Measurements from ENCODE around the gene RASL11A. TPM values are rescaled to one million over a fixed set of nuclear protein-coding genes. Genes with fewer than 3 reads are reported as not detected.

RASL11A gene
- total and polyA plus RNA-seq, 12 donors, result 1.8 to 68.7 (median 4.9) TPM

DNA sequence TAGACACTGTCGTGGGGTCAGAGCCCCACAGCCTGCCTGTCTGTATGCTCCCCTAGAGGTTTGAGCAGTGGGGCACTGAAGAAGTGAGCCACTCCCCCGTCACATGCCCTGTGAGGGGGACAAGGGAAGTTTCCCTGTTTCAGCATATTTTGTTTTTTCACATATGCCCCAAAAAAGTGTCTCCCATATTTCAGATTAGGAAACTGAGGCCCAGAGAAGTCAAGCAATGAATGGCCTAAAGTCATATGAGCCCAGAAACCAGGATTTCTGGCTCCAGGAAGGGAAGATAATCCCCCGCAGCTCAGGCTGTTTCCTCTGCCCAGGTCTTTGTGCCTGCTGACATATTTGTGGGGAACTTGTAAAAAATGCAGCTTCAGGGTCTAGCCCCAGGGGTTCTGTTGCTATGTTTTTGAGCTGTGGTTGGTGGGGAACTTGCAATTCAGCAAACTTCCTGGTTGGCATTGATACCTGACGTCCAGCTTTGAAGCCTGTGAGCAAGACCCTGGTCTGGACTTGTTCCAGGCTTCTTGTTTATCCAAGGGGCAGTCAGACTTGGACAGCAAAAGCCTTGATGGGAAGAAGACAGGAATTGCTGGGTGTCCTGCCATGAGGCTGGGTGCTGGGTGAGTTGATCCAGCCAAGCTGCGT, 9.5 kb downstream of the RASL11A start:
- H3K9me3 ChIP-seq, result no peaks in the 10 kb centered on the region
- ATAC-seq (no peak), DNase-seq (no peak)
- intact Hi-C loops (cut with DNase I), result loop anchor here in 4 of 10 donors (5.0 kb wide), 2 partner anchors 288 to 293 kb away; no protein-coding TSS in a partner anchor
- H3K27ac ChIP-seq, result no peak overlapping the region
- no peak overlapping the region for H3K4me3 ChIP-seq
- 63 to 76% methylated on average over 5 of the region's 5 CpGs for WGBS, 2 donors
- H3K36me3 ChIP-seq, result no peaks in the 10 kb centered on the region
- peaks cover 0 to 4% (median 0%) of the 10 kb centered on the region in 7 donors for H3K27me3 ChIP-seq
- no peak for TF ChIP-seq CTCF (IDR thresholded peaks at IDR 0.05)
- H3K4me1 ChIP-seq, result no peaks in the 10 kb centered on the region

GRCh38 chr13:27280841-27281240, 10.2 kb downstream of the RASL11A start:
- Histone ChIP-seq H3K27ac (no peak overlapping the region), H3K4me3 (no peak overlapping the region), H3K27me3 (peaks cover 0 to 4% (median 0%) of the 10 kb centered on the region in 7 donors), H3K36me3 (no peaks in the 10 kb centered on the region), H3K9me3 (no peaks in the 10 kb centered on the region), H3K4me1 (no peaks in the 10 kb centered on the region)
- intact Hi-C loops (cut with DNase I), result loop anchor here in 4 of 10 donors (5.0 kb wide), 2 partner anchors 289 to 294 kb away; no protein-coding TSS in a partner anchor
- ATAC-seq (no peak), DNase-seq (no peak)
- TF ChIP-seq CTCF (IDR thresholded peaks at IDR 0.05), result no peak
- WGBS, 2 donors, result 65 to 81% methylated on average over 4 of the region's 4 CpGs

DNA sequence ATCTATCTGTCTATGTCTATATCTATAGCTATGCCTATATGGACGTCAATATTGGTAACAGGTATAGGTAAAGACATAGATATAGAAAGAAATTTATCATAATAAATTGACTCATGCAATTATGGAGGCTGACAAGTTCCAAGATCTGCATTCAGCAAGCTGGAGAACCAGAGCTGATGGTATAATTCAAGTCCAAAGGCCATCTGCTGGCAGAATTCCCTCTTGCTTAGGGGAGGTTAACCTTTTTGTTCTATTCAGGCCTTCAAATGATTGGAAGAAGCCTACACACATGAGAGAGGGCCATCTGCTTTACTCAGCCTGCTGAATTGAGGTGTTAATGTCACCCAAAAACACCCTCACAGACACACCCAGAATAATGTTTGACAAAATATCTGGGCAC, 10.8 kb downstream of the RASL11A start:
- no peak for TF ChIP-seq CTCF (IDR thresholded peaks at IDR 0.05)
- H3K4me1 ChIP-seq, result no peaks in the 10 kb centered on the region
- no peaks in the 10 kb centered on the region for H3K9me3 ChIP-seq
- no peak for ATAC-seq
- WGBS, 2 donors, result 71 to 73% methylated on average over 1 of the region's 1 CpG
- no peaks in the 10 kb centered on the region for H3K36me3 ChIP-seq
- H3K4me3 ChIP-seq, result no peak overlapping the region
- intact Hi-C loops (cut with DNase I), result loop anchor here in 4 of 10 donors (5.0 kb wide), 2 partner anchors 289 to 294 kb away; no protein-coding TSS in a partner anchor
- no peak for DNase-seq
- no peak overlapping the region for H3K27ac ChIP-seq
- H3K27me3 ChIP-seq, result peaks cover 0 to 4% (median 0%) of the 10 kb centered on the region in 7 donors

DNA sequence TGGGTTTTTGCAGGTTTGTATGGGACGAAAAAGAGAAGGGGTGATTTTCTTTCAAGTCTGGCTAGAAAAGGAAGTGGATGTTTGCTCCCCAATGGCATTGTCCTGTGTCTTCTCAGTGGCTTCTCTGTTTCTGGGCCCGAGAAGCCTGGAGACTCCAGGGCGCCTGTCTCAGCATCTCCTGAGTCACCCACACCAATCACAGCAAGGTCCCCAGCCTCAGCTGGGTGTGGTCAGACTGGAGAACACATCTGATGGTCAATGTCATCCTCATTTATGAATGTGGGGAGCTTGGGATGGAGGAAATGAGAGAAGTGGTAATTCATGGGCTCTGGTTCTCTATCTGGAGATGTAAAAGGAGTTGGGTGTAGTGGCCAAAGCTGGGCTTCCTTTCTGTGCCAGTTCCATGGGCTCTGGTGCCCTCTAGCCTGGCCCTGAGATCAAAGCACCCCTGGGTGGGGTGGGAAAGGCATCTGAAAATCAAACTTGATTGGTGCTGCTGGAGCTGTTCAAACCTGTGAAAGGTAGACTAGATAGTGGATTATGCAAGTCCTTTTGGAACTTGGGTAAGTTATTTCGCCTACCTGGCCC, 13.4 kb downstream of the RASL11A start:
- Histone ChIP-seq H3K27ac (no peak overlapping the region), H3K27me3 (peaks cover 0 to 4% (median 0%) of the 10 kb centered on the region in 7 donors), H3K36me3 (no peaks in the 10 kb centered on the region), H3K4me3 (no peak overlapping the region), H3K9me3 (no peaks in the 10 kb centered on the region), H3K4me1 (no peaks in the 10 kb centered on the region)
- peak in 7 of 8 donors; percentile 49 to 81 (median 78) for ATAC-seq
- WGBS, 2 donors, result 83 to 93% methylated on average over 4 of the region's 4 CpGs
- DNase-seq, result no peak
- TF ChIP-seq CTCF (IDR thresholded peaks at IDR 0.05), result peak in 8 of 9 donors; percentile 9 to 62 (median 50)
- intact Hi-C loops (cut with DNase I), result loop anchor here in 5 of 10 donors (2.0 to 5.0 kb wide), 3 partner anchors 292 to 299 kb away; no protein-coding TSS in a partner anchor

Data from heart right ventricle (tissue), 16 donors.